IgD-negative memory B cell (primary cell): ENCODE results near the gene ZNF677. TPM values are rescaled to one million over a fixed set of nuclear protein-coding genes. Genes with fewer than 3 reads are reported as not detected.
A peak's percentile ranks its signal among the peaks of the same experiment; 100 is the strongest.
"Not testable (repeated sequence)": the region's sequence is repeated elsewhere in the genome, so short reads cannot be mapped to it uniquely, and the experiment has no call there.

Experiments
- H3K27ac Mint-ChIP-seq, 3 donors: one replicate each; pipeline ENCODE4 v1.8.0; 2020 to 2022; ENCODE audit warnings: mild to moderate bottlenecking in 3 of 3, mixed read lengths in 3 of 3, moderate library complexity in 1 of 3
- H3K27me3 Mint-ChIP-seq: one replicate; pipeline ENCODE4 v1.8.0; 2021; ENCODE audit warnings: mixed read lengths
- H3K36me3 Mint-ChIP-seq: one replicate; pipeline ENCODE4 v1.8.0; 2020; ENCODE audit warnings: mild to moderate bottlenecking, mixed read lengths
- H3K4me1 Mint-ChIP-seq, 3 donors: one replicate each; pipeline ENCODE4 v1.8.0; 2020 to 2022; ENCODE audit warnings: mixed read lengths in 3 of 3, mild to moderate bottlenecking in 1 of 3
- H3K4me3 Mint-ChIP-seq, 4 donors: one replicate each; pipeline ENCODE4 v1.8.0; 2020 to 2022; ENCODE audit warnings: mild to moderate bottlenecking in 4 of 4, mixed read lengths in 4 of 4, moderate library complexity in 3 of 4
- H3K9me3 Mint-ChIP-seq, 3 donors: one replicate each; pipeline ENCODE4 v1.8.0; 2020 to 2021; ENCODE audit warnings: mixed read lengths in 3 of 3, mild to moderate bottlenecking in 1 of 3
- polyA plus RNA-seq: library from polyadenylated mRNA; unstranded; fragments of 300-500 nt; fragmentation: Illumina TruSeq; gene quantifications from one replicate; pipeline ENCODE4 v1.2.3, GENCODE V29; 2021

The ZNF677 gene
- 8.7 TPM for polyA plus RNA-seq

- H3K27ac Mint-ChIP-seq = peak within 1 kb of the TSS in 2 of 3 donors; percentile 68 to 72
- H3K9me3 Mint-ChIP-seq = peaks cover 11 to 29% (median 29%) of the 10 kb centered on the region in 3 donors
- H3K27me3 Mint-ChIP-seq = peaks cover 7% of the 10 kb centered on the region
- peaks cover 0 to 3% (median 2%) of the 10 kb centered on the region in 3 donors for H3K4me1 Mint-ChIP-seq
- H3K36me3 Mint-ChIP-seq = peaks cover 2% of the 10 kb centered on the region
- H3K4me3 Mint-ChIP-seq = peak within 1 kb of the TSS; percentile 79 to 94 (median 86)
These were observed at the start of gene ZNF677 for GRCh38 chr19:53254411-53255341. Gene ZNF677 (minus strand): TSS chr19:53254873. CDS start chr19:53251550, 3,323 bp downstream.

GRCh38 chr19:53301341-53301740 is 46.7 kb upstream of the ZNF677 start:
- H3K9me3 Mint-ChIP-seq = peaks cover 0 to 22% (median 22%) of the 10 kb centered on the region in 3 donors
- H3K27ac Mint-ChIP-seq, H3K4me1 Mint-ChIP-seq, H3K36me3 Mint-ChIP-seq, H3K4me3 Mint-ChIP-seq, H3K27me3 Mint-ChIP-seq: not testable (repeated sequence)

- H3K36me3 Mint-ChIP-seq = no peaks in the 10 kb centered on the region
- peaks cover 11 to 25% (median 25%) of the 10 kb centered on the region in 3 donors for H3K9me3 Mint-ChIP-seq
- H3K4me3 Mint-ChIP-seq = no peak overlapping the region
- H3K27me3 Mint-ChIP-seq = no peaks in the 10 kb centered on the region
- peaks cover 0 to 1% (median 0%) of the 10 kb centered on the region in 3 donors for H3K4me1 Mint-ChIP-seq
- H3K27ac Mint-ChIP-seq = no peak overlapping the region
These were observed 40.2 kb upstream of the ZNF677 start for GRCh38 chr19:53294786-53295441.

DNA sequence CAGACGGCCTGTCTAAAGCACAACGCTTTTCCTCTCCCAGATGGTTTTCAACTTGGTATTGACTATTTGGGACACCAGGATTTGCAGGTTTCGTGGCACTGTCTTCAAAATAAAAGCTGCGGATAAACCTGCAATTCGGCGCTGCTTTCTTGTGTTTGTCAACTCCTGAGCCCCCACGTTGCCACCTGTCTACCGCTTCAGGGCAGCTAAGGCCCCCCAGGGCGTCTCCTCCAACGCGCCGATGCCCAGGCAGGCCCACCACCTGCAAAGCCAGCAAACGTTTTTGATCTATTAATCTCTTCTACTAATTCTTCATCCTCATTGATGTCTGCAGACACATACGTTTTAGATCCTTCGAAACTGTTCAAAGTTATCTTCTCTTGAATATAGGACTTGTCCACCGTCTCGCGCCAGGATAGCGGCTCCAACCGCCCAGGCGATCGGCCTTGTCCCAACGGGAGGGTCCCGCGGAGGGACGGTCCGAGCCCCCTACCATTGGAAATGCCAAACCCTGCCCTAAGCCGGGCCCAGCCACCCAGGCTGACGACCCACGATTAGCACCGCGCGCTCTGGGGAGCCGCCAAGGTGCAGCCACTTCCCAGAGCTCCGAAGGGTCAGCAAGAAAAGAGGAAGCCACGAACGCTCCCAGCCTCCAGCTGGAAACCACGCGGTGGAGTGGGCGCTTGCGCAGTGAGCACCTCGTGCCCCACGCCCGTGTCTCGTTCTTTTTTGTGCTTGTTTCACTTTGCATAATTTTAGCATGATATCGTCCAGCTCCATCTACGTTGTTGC is 36.3 kb upstream of the ZNF677 start:
- peaks cover 1% of the 10 kb centered on the region for H3K36me3 Mint-ChIP-seq
- no peak overlapping the region for H3K4me3 Mint-ChIP-seq
- peaks cover 15 to 28% (median 26%) of the 10 kb centered on the region in 3 donors for H3K9me3 Mint-ChIP-seq
- peaks cover 0 to 1% (median 0%) of the 10 kb centered on the region in 3 donors for H3K4me1 Mint-ChIP-seq
- no peaks in the 10 kb centered on the region for H3K27me3 Mint-ChIP-seq
- H3K27ac Mint-ChIP-seq = no peak overlapping the region

GRCh38 chr19:53285087-53285486 is 30.4 kb upstream of the ZNF677 start:
- no peak overlapping the region for H3K27ac Mint-ChIP-seq
- H3K4me1 Mint-ChIP-seq = no peaks in the 10 kb centered on the region
- H3K9me3 Mint-ChIP-seq = peaks cover 10 to 15% (median 12%) of the 10 kb centered on the region in 3 donors
- H3K4me3 Mint-ChIP-seq = no peak overlapping the region
- H3K36me3 Mint-ChIP-seq = peaks cover 1% of the 10 kb centered on the region
- no peaks in the 10 kb centered on the region for H3K27me3 Mint-ChIP-seq

- H3K36me3 Mint-ChIP-seq, H3K27ac Mint-ChIP-seq, H3K27me3 Mint-ChIP-seq, H3K4me3 Mint-ChIP-seq, H3K4me1 Mint-ChIP-seq: not testable (repeated sequence)
- H3K9me3 Mint-ChIP-seq = peaks cover 8 to 22% (median 14%) of the 10 kb centered on the region in 3 donors
These were observed 27.3 kb upstream of the ZNF677 start for GRCh38 chr19:53281947-53282346.

- H3K4me1 Mint-ChIP-seq = no peaks in the 10 kb centered on the region
- H3K36me3 Mint-ChIP-seq = peaks cover 4% of the 10 kb centered on the region
- H3K27ac Mint-ChIP-seq = no peak overlapping the region
- no peak overlapping the region for H3K4me3 Mint-ChIP-seq
- no peaks in the 10 kb centered on the region for H3K27me3 Mint-ChIP-seq
- peaks cover 24 to 52% (median 26%) of the 10 kb centered on the region in 3 donors for H3K9me3 Mint-ChIP-seq
These were observed 20.8 kb upstream of the ZNF677 start for GRCh38 chr19:53275480-53275879.

- peaks cover 4% of the 10 kb centered on the region for H3K36me3 Mint-ChIP-seq
- H3K4me1 Mint-ChIP-seq = no peaks in the 10 kb centered on the region
- no peaks in the 10 kb centered on the region for H3K27me3 Mint-ChIP-seq
- no peak overlapping the region for H3K27ac Mint-ChIP-seq
- H3K9me3 Mint-ChIP-seq = peaks cover 27 to 36% (median 27%) of the 10 kb centered on the region in 3 donors
- no peak overlapping the region for H3K4me3 Mint-ChIP-seq
These were observed 17.4 kb upstream of the ZNF677 start for GRCh38 chr19:53272044-53272443.

- H3K9me3 Mint-ChIP-seq = peaks cover 21 to 36% (median 26%) of the 10 kb centered on the region in 3 donors
- not testable (repeated sequence) for H3K27ac Mint-ChIP-seq, H3K4me3 Mint-ChIP-seq, H3K27me3 Mint-ChIP-seq, H3K36me3 Mint-ChIP-seq, H3K4me1 Mint-ChIP-seq
These were observed 15.2 kb upstream of the ZNF677 start for GRCh38 chr19:53269861-53270260.

DNA sequence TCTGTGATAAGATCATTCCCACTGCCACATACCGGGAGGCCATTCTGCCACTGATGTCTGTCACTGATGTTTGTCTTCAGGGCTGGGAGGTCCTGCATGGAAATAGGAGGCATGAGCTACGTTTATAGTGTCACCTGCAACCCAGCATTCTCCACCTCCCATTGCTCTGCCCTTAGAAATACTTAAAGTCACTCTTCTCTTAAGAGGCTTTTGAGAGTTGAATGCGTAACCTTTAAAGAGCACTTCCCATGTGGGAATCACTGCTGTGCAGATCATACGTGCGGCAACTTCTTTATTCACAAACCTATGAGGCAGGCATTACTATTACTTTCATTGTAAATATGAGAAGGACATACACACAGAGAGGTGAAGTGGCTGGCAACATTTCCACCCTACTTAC is 12.9 kb upstream of the ZNF677 start, which contains the start of gene VN1R4:
TSS of gene VN1R4 (minus strand) at position 101 of the 400 bp plus-strand sequence. CDS start at position 43, 58 bp downstream.
- H3K27me3 Mint-ChIP-seq, H3K4me1 Mint-ChIP-seq, H3K4me3 Mint-ChIP-seq, H3K27ac Mint-ChIP-seq, H3K36me3 Mint-ChIP-seq: not testable (repeated sequence)
- peaks cover 16 to 33% (median 25%) of the 10 kb centered on the region in 3 donors for H3K9me3 Mint-ChIP-seq

GRCh38 chr19:53257715-53258342 is 3.2 kb upstream of the ZNF677 start, which contains the start of gene VN1R2:
Gene VN1R2 (plus strand): TSS chr19:53258292. CDS start chr19:53258376, 84 bp downstream.
- not testable (repeated sequence) for H3K4me1 Mint-ChIP-seq, H3K27me3 Mint-ChIP-seq, H3K36me3 Mint-ChIP-seq, H3K27ac Mint-ChIP-seq
- H3K4me3 Mint-ChIP-seq = peak within 1 kb of the TSS in 1 of 4 donors; percentile 38
- peaks cover 11 to 25% (median 17%) of the 10 kb centered on the region in 3 donors for H3K9me3 Mint-ChIP-seq

GRCh38 chr19:53246498-53246897 is 8.2 kb downstream of the ZNF677 start:
- H3K36me3 Mint-ChIP-seq = peaks cover 4% of the 10 kb centered on the region

GRCh38 chr19:53237114-53237777 is 17.4 kb downstream of the ZNF677 start:
- H3K4me1 Mint-ChIP-seq = no peaks in the 10 kb centered on the region
- peaks cover 18 to 55% (median 48%) of the 10 kb centered on the region in 3 donors for H3K9me3 Mint-ChIP-seq
- H3K27me3 Mint-ChIP-seq = no peaks in the 10 kb centered on the region
- peaks cover 1% of the 10 kb centered on the region for H3K36me3 Mint-ChIP-seq
- no peak overlapping the region for H3K27ac Mint-ChIP-seq
- peak overlapping the region in 1 of 4 donors; percentile 52 for H3K4me3 Mint-ChIP-seq

More at GRCh38 chr19:53246498-53246897, 8.2 kb downstream of the ZNF677 start:
- Mint-ChIP-seq H3K9me3 (peaks cover 27 to 49% (median 45%) of the 10 kb centered on the region in 3 donors), H3K27ac (no peak overlapping the region), H3K4me3 (no peak overlapping the region), H3K27me3 (no peaks in the 10 kb centered on the region), H3K4me1 (no peaks in the 10 kb centered on the region)

GRCh38 chr19:53224606-53225005 is 30.1 kb downstream of the ZNF677 start:
- Mint-ChIP-seq H3K27ac (no peak overlapping the region), H3K4me1 (no peaks in the 10 kb centered on the region), H3K36me3 (peaks cover 2% of the 10 kb centered on the region), H3K27me3 (no peaks in the 10 kb centered on the region), H3K4me3 (no peak overlapping the region), H3K9me3 (peaks cover 12 to 36% (median 34%) of the 10 kb centered on the region in 3 donors)
